Ovary (tissue), 9 donors: Measurements from ENCODE around the gene WTAP. TPM values are rescaled to one million over a fixed set of nuclear protein-coding genes. Genes with fewer than 3 reads are reported as not detected.

ENCODE experiments used
- DNase-seq, 5 donors: peaks; one replicate each; pipeline ENCODE4 v3.0.0-alpha.2; 2019 to 2020
- H3K27ac ChIP-seq, 2 donors: fragments of 200-600 bp; one replicate each; pipeline versions ENCODE4 v1.5.1 to v1.8.0; 2019 to 2022
- H3K27me3 ChIP-seq: fragments of 200-600 bp; one replicate; pipeline ENCODE4 v1.8.0; 2022
- H3K36me3 ChIP-seq: fragments of 200-600 bp; sonication (generic); one replicate; pipeline ENCODE4 v1.5.1; 2019
- H3K4me1 ChIP-seq: one replicate; pipeline ENCODE4 v1.8.1; 2013; ENCODE audit warnings: mild to moderate bottlenecking, moderate library complexity; ENCODE audit not compliant: insufficient read depth
- H3K4me3 ChIP-seq: fragments of 200-600 bp; sonication (generic); one replicate; pipeline ENCODE4 v1.5.1; 2017
- H3K9me3 ChIP-seq, 2 donors: fragments of 200-600 bp in 1 of 2; sonication (generic) in 1 of 2; one replicate each; pipeline versions ENCODE4 v1.5.1 to v1.8.1; 2013 to 2019; ENCODE audit warnings: mild to moderate bottlenecking in 1 of 2, moderate library complexity in 1 of 2
- CTCF ChIP-seq, 3 donors: fragments of 450-650 bp in 2 of 3; fragments of 200-600 bp in 1 of 3; IDR thresholded peaks; one replicate each; pipeline versions ENCODE4 v1.5.1 to v1.8.0; 2016 to 2022; ENCODE audit warnings: antibody characterized with exemption in 3 of 3, mild to moderate bottlenecking in 1 of 3
- EP300 ChIP-seq: sonication (generic); formaldehyde crosslinking; IDR thresholded peaks from one replicate; pipeline ENCODE4 v1.6.1; 2017; ENCODE audit warnings: antibody characterized with exemption
- POLR2A ChIP-seq: fragments of 450-650 bp; IDR thresholded peaks from one replicate; pipeline ENCODE4 v1.6.1; 2017; ENCODE audit warnings: antibody characterized with exemption, mild to moderate bottlenecking, moderate library complexity
- WGBS, 3 donors: extraction: QIAGEN DNeasy Blood & Tissue Kit in 1 of 3; methylation state at CpG; one replicate each; pipeline versions ENCODE4 v1.1.5 to v1.1.7; 2013 to 2017; 5-methylcytosine and 5-hydroxymethylcytosine counted together
- intact Hi-C, 4 donors: fragments of 100-400 bp; cut with DNase I; formaldehyde crosslinking; loops; one replicate each; pipeline versions ENCODE4 v1.11.0 to v1.15.1; 2022 to 2023
- polyA plus RNA-seq, 2 donors: library from polyadenylated mRNA; stranded (reverse); fragments of 200-250 nt in 1 of 2; fragments of 350-450 nt in 1 of 2; fragmentation: Illumina TruSeq in 1 of 2; extraction: RNeasy Lipid Tissue Mini Kit (QIAGEN cat#74804) in 1 of 2; gene quantifications; one replicate each; pipeline ENCODE4 v1.2.3, GENCODE V29; 2013 to 2014
- total RNA-seq, 7 donors: library from RNA; depleted of rRNA in 2 of 7; stranded (reverse); fragments of >200 nt in 2 of 7; fragmentation: NEBNext Ultra II Directional in 3 of 7; extraction: Animal tissue kit (Norgen Biotek cat#: 25700) in 3 of 7; gene quantifications; one replicate each; pipeline versions ENCODE4 v1.1.0 to v1.2.4, GENCODE V29; 2016 to 2023
- donor health status: DM: no; HTN: no; CAD: no; lungs with moderate emphysema.
- donor health status: DM: no; HTN: no; CAD: no.
- donor health status: Bipolar disorder and iron deficiency.
- donor health status: DM: yes; HTN: yes; CAD: no.
- donor health status: DM: no; HTN: no; CAD: no.
- donor health status: DM: yes; HTN: yes; CAD: no.

WTAP gene
- total and polyA plus RNA-seq, 9 donors, result 65.3 to 117 (median 95.4) TPM

- Histone ChIP-seq H3K9me3 (no peaks in the 10 kb centered on the region), H3K4me3 (no peak overlapping the region), H3K27ac (no peak overlapping the region), H3K36me3 (no peaks in the 10 kb centered on the region), H3K27me3 (no peaks in the 10 kb centered on the region), H3K4me1 (no peaks in the 10 kb centered on the region)
- 49 to 58% (median 49%) methylated on average over 5 of the region's 5 CpGs for whole genome bisulfite sequencing, 3 donors
- intact Hi-C loops, result no loop called here
- DNase-seq, result no peak
- TF ChIP-seq CTCF (IDR thresholded peaks at IDR 0.05), result no peak
- no peak for TF ChIP-seq POLR2A
- no peak for TF ChIP-seq EP300
Observed at GRCh38 chr6:159679091-159680077, 47.9 kb upstream of the WTAP start.

DNA sequence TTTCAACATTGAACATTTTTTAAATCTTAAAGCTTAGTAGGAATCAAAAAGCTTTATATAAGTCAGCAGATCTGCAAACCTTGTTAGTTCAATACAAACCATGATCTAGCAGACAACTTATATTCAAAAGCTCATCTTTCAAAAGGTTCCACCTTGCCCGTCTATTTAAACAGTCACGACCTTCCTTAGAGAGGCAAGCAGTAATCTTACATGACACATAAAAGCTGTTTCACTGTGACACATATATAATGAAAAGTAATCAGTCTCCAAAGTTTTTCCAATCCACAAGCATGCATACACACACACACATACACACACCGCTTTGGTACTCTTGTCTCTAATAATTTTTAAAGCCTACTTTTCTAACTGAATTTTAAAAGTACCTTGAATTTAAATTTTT lies 47.2 kb upstream of the WTAP start:
- Histone ChIP-seq H3K27ac (no peak overlapping the region), H3K4me3 (no peak overlapping the region), H3K36me3 (no peaks in the 10 kb centered on the region), H3K4me1 (no peaks in the 10 kb centered on the region), H3K27me3 (no peaks in the 10 kb centered on the region), H3K9me3 (no peaks in the 10 kb centered on the region)
- no peak for DNase-seq
- intact Hi-C loops, result no loop called here
- WGBS, 3 donors, result 81 to 86% (median 84%) methylated on average over 3 of the region's 3 CpGs
- TF ChIP-seq EP300, result no peak
- no peak for TF ChIP-seq POLR2A
- TF ChIP-seq CTCF (IDR thresholded peaks at IDR 0.05), result no peak

DNA sequence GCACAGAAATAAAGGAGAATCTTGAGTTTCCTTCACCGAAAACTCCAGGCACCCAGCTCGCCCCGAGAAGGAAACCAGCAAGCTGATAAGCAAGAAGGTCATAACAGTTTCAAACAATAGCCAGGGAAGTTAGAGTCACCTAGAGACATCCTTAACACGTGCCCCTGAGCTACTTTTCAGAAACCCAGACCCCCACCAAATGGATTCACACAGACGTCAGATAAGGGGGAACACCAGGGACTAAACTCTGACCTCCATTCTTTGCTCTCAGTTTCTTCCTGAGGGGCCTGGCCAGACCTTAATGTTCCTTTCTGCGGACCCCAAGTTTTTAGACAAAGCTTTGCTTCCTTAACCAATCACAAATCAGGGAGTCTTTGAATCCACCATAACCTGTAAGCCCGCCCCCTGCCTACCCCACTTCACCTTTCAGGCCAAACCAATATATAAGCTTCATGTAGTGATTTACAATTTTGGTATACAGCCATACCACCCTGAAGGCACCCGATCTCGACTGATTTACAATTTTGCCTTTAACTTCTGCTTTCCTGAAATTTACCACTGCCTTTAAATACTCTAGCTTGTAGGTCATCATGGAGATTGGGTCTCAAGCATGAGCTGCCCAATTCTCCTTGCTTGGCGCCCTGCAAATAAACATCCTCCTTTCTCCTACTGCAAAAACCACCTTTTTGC lies 46.0 kb upstream of the WTAP start:
- no peak for TF ChIP-seq EP300
- TF ChIP-seq POLR2A, result no peak
- no peak for TF ChIP-seq CTCF (IDR thresholded peaks at IDR 0.05)
- intact Hi-C loops, result no loop called here
- DNase-seq, result no peak
- WGBS, 3 donors, result 74 to 78% (median 74%) methylated on average over 10 of the region's 10 CpGs
- no peaks in the 10 kb centered on the region for H3K36me3 ChIP-seq
- no peaks in the 10 kb centered on the region for H3K4me1 ChIP-seq
- no peak overlapping the region for H3K4me3 ChIP-seq
- H3K27me3 ChIP-seq, result no peaks in the 10 kb centered on the region
- H3K27ac ChIP-seq, result no peak overlapping the region
- H3K9me3 ChIP-seq, result no peaks in the 10 kb centered on the region

DNA sequence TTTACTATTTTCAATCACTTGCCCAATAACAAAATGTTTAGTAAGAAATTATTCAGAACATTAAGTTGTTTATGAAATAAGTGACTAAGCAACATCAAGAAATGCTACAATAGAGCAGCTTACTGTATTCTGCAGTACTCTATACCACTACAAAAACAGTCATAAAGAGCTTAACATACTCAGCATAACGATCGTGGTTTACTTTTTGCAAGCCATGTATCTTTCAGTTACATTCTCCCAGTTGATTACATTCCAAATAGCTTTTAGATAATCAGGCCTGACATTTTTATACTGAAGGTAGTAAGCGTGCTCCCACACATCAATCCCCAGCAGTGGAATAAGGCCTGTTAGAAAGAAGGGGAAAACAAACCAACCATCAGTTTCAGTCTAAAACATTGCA lies 45.0 kb upstream of the WTAP start:
- Histone ChIP-seq H3K9me3 (no peaks in the 10 kb centered on the region), H3K27ac (no peak overlapping the region), H3K36me3 (no peaks in the 10 kb centered on the region), H3K4me1 (no peaks in the 10 kb centered on the region), H3K27me3 (no peaks in the 10 kb centered on the region), H3K4me3 (no peak overlapping the region)
- DNase-seq, result no peak
- TF ChIP-seq EP300 (no peak), POLR2A (no peak), CTCF (IDR thresholded peaks at IDR 0.05) (no peak)
- 41 to 56% (median 44%) methylated on average over 3 of the region's 3 CpGs for WGBS, 3 donors
- intact Hi-C loops, result no loop called here
